ENCODE data around the gene PTPN13.

The PTPN13 gene

GRCh38 chr4:86592553-86593249 is 1.4 kb upstream of the PTPN13 start:
- TF ChIP-seq EZH2phosphoT487 (IDR thresholded peaks at IDR 0.05; ENCODE audit: borderline replicate concordance, low read length): no peak
- TF ChIP-seq, protein P1, sequence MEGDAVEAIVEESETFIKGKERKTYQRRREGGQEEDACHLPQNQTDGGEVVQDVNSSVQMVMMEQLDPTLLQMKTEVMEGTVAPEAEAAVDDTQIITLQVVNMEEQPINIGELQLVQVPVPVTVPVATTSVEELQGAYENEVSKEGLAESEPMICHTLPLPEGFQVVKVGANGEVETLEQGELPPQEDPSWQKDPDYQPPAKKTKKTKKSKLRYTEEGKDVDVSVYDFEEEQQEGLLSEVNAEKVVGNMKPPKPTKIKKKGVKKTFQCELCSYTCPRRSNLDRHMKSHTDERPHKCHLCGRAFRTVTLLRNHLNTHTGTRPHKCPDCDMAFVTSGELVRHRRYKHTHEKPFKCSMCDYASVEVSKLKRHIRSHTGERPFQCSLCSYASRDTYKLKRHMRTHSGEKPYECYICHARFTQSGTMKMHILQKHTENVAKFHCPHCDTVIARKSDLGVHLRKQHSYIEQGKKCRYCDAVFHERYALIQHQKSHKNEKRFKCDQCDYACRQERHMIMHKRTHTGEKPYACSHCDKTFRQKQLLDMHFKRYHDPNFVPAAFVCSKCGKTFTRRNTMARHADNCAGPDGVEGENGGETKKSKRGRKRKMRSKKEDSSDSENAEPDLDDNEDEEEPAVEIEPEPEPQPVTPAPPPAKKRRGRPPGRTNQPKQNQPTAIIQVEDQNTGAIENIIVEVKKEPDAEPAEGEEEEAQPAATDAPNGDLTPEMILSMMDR (IDR thresholded peaks at IDR 0.05; ENCODE audit: low read depth, low read length, poor library complexity, severe bottlenecking): no peak
- Histone ChIP-seq H3K4me3 (ENCODE audit: low read length) (no peak overlapping the region), H4K20me1 (ENCODE audit: control insufficient read depth, insufficient read depth, low read depth, low read length) (no peaks in the 10 kb centered on the region), H3K4me1 (ENCODE audit: control insufficient read depth, low read length) (no peaks in the 10 kb centered on the region), H3K27ac (ENCODE audit: low read depth, low read length) (no peak overlapping the region), H3K4me2 (ENCODE audit: low read length) (no peak overlapping the region), H3K9me2 (replicated peaks; ENCODE audit: control insufficient read depth, low read length) (no peaks in the 10 kb centered on the region), H3K79me2 (ENCODE audit: control insufficient read depth, low read length) (no peaks in the 10 kb centered on the region), H3K9me3 (ENCODE audit: control insufficient read depth, insufficient read depth, low read length) (no peaks in the 10 kb centered on the region), H3K36me3 (ENCODE audit: control insufficient read depth, low read length) (no peaks in the 10 kb centered on the region), H3F3A (ENCODE audit: control insufficient read depth, insufficient read depth) (no peaks in the 10 kb centered on the region), H3K27me3 (ENCODE audit: control insufficient read depth, low read length) (peaks cover 28% of the 10 kb centered on the region)

DNA sequence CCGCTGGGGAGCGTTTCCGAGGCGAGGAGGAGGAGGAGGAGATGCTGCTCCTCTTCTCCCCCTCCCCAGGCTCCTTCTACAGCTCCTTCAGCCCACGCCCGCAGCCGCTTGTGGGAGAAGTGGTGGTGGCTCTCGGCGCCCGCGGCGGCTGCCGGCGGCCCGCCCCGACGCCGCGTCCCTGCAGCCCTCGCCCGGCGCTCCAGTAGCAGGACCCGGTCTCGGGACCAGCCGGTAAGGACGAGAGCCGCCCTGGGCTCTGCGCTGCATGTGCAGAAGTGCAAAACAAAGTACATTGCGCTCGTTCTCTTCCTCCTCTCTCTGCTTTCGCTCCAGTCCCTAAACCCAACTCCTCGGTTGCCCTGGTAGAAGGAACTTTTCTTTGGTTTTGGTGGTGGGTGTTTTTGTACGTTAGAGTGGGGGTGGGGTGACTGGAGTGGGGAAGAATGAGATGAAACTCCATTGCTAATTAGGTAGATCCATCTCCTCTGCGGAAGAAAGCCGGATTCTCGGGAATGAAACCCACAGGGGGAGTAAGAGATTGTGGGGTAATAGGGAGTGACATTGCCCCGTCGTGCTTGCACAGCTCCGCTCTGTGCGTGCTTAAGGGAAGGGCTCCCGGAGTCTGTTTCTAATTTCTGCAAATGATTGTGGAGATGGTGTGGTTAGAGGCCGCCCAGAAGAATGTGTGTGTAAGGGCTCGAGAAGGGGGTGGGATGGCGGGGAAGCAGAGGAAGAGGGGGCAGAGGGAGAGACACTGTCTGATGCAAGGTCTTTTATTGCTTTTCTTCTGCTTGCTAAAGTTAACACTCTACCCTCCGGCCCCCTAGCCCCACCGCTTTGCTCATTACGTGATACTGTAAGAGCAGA is 677 bp downstream of the PTPN13 start:
- Histone ChIP-seq H3F3A (ENCODE audit: control insufficient read depth, insufficient read depth) (no peaks in the 10 kb centered on the region), H3K27me3 (ENCODE audit: control insufficient read depth, low read length) (peaks cover 28% of the 10 kb centered on the region), H3K4me1 (ENCODE audit: control insufficient read depth, low read length) (no peaks in the 10 kb centered on the region), H4K20me1 (ENCODE audit: control insufficient read depth, insufficient read depth, low read depth, low read length) (no peaks in the 10 kb centered on the region), H3K36me3 (ENCODE audit: control insufficient read depth, low read length) (no peaks in the 10 kb centered on the region), H3K79me2 (ENCODE audit: control insufficient read depth, low read length) (no peaks in the 10 kb centered on the region), H3K4me3 (ENCODE audit: low read length) (peak overlapping the region; percentile 21; the same call in 1 of the 2 replicates), H3K9me3 (ENCODE audit: control insufficient read depth, insufficient read depth, low read length) (no peaks in the 10 kb centered on the region), H3K4me2 (ENCODE audit: low read length) (peak overlapping the region; percentile 39), H3K9me2 (replicated peaks; ENCODE audit: control insufficient read depth, low read length) (no peaks in the 10 kb centered on the region), H3K27ac (ENCODE audit: low read depth, low read length) (no peak overlapping the region)
- no peak for TF ChIP-seq EZH2phosphoT487 (IDR thresholded peaks at IDR 0.05; ENCODE audit: borderline replicate concordance, low read length)
- TF ChIP-seq, protein P1 (IDR thresholded peaks at IDR 0.05; ENCODE audit: low read depth, low read length, poor library complexity, severe bottlenecking): no peak

GRCh38 chr4:86595426-86595805 is 1.3 kb downstream of the PTPN13 start:
- no peak overlapping the region for H3K4me3 ChIP-seq (ENCODE audit: low read length)
- TF ChIP-seq EZH2phosphoT487 (IDR thresholded peaks at IDR 0.05; ENCODE audit: borderline replicate concordance, low read length): no peak
- TF ChIP-seq, protein P1 (IDR thresholded peaks at IDR 0.05; ENCODE audit: low read depth, low read length, poor library complexity, severe bottlenecking): no peak
- H4K20me1 ChIP-seq (ENCODE audit: control insufficient read depth, insufficient read depth, low read depth, low read length): no peaks in the 10 kb centered on the region
- H3K36me3 ChIP-seq (ENCODE audit: control insufficient read depth, low read length): no peaks in the 10 kb centered on the region
- no peaks in the 10 kb centered on the region for H3F3A ChIP-seq (ENCODE audit: control insufficient read depth, insufficient read depth)
- H3K9me3 ChIP-seq (ENCODE audit: control insufficient read depth, insufficient read depth, low read length): no peaks in the 10 kb centered on the region
- H3K27me3 ChIP-seq (ENCODE audit: control insufficient read depth, low read length): peaks cover 28% of the 10 kb centered on the region
- H3K4me1 ChIP-seq (ENCODE audit: control insufficient read depth, low read length): no peaks in the 10 kb centered on the region
- H3K4me2 ChIP-seq (ENCODE audit: low read length): no peak overlapping the region
- no peak overlapping the region for H3K27ac ChIP-seq (ENCODE audit: low read depth, low read length)
- no peaks in the 10 kb centered on the region for H3K9me2 ChIP-seq (replicated peaks; ENCODE audit: control insufficient read depth, low read length)
- H3K79me2 ChIP-seq (ENCODE audit: control insufficient read depth, low read length): no peaks in the 10 kb centered on the region

Data from DOHH2 (cell line).